H9 (cell line): ENCODE data around the gene MRM2. TPM values are rescaled to one million over a fixed set of nuclear protein-coding genes. Genes with fewer than 3 reads are reported as not detected.

Experiments
- DNase-seq: peaks from one replicate; pipeline ENCODE4 v3.0.0-alpha.2; 2017
- H2AFZ ChIP-seq: one replicate; pipeline ENCODE4 v1.6.1; 2013; ENCODE audit warnings: mild to moderate bottlenecking, low read length, control low read depth, moderate library complexity
- H2AK5ac ChIP-seq: 2 replicates; pipeline ENCODE4 v1.6.1; 2013; ENCODE audit warnings: low read length, control low read depth, mixed read lengths; ENCODE audit not compliant: insufficient read length
- H2BK120ac ChIP-seq: one replicate; pipeline ENCODE4 v1.6.1; 2013; ENCODE audit warnings: low read depth, mild to moderate bottlenecking, low read length, control low read depth, inconsistent platforms; ENCODE audit not compliant: poor library complexity, severe bottlenecking
- H2BK12ac ChIP-seq: 2 replicates; pipeline ENCODE4 v1.6.1; 2013; ENCODE audit warnings: low read length, control low read depth, mixed read lengths, low read depth; ENCODE audit not compliant: insufficient read length
- H2BK15ac ChIP-seq: 2 replicates; pipeline ENCODE4 v1.6.1; 2013; ENCODE audit warnings: low read depth, low read length, control low read depth
- H2BK20ac ChIP-seq: one replicate; pipeline ENCODE4 v1.6.1; 2013; ENCODE audit warnings: low read depth, mild to moderate bottlenecking, low read length, control low read depth, inconsistent platforms; ENCODE audit not compliant: poor library complexity, severe bottlenecking
- H2BK5ac ChIP-seq: 2 replicates; pipeline ENCODE4 v1.6.1; 2013; ENCODE audit warnings: low read length, control low read depth, mixed read lengths; ENCODE audit not compliant: insufficient read length
- H3K14ac ChIP-seq: 2 replicates; pipeline ENCODE4 v1.6.1; 2013; ENCODE audit warnings: low read length, control low read depth; ENCODE audit not compliant: insufficient read depth
- H3K18ac ChIP-seq: 2 replicates; pipeline ENCODE4 v1.6.1; 2013; ENCODE audit warnings: low read depth, mild to moderate bottlenecking, mixed read lengths, low read length, control low read depth; ENCODE audit not compliant: insufficient read length
- H3K23ac ChIP-seq: 2 replicates; pipeline ENCODE4 v1.6.1; 2013; ENCODE audit warnings: low read length, control low read depth, mixed read lengths, low read depth; ENCODE audit not compliant: insufficient read length
- H3K23me2 ChIP-seq: 2 replicates; pipeline ENCODE4 v1.6.1; 2013; ENCODE audit warnings: low read depth, mild to moderate bottlenecking, mixed read lengths, low read length, control low read depth; ENCODE audit not compliant: insufficient read length, poor library complexity, severe bottlenecking
- H3K27ac ChIP-seq: 2 replicates; pipeline ENCODE4 v1.5.1; 2013; ENCODE audit warnings: low read length, control low read depth, mixed read lengths, low read depth; ENCODE audit not compliant: insufficient read length
- H3K27me3 ChIP-seq: 2 replicates; pipeline ENCODE4 v1.6.1; 2013; ENCODE audit warnings: low read length, control low read depth, inconsistent platforms; ENCODE audit not compliant: insufficient read depth
- H3K4ac ChIP-seq: 2 replicates; pipeline ENCODE4 v1.6.1; 2013; ENCODE audit warnings: low read depth, mild to moderate bottlenecking, control low read depth, inconsistent platforms, low read length, moderate library complexity
- H3K4me1 ChIP-seq: 2 replicates; pipeline ENCODE4 v1.6.1; 2013; ENCODE audit warnings: low read length, control low read depth, inconsistent platforms; ENCODE audit not compliant: insufficient read depth
- H3K4me2 ChIP-seq: 2 replicates; pipeline ENCODE4 v1.6.1; 2013; ENCODE audit warnings: low read length, control low read depth, mixed read lengths; ENCODE audit not compliant: insufficient read length, insufficient read depth
- H3K56ac ChIP-seq: 2 replicates; pipeline ENCODE4 v1.6.1; 2013; ENCODE audit warnings: low read depth, mild to moderate bottlenecking, mixed read lengths, low read length, control low read depth; ENCODE audit not compliant: insufficient read length
- H3K79me1 ChIP-seq: 2 replicates; pipeline ENCODE4 v1.6.1; 2013; ENCODE audit warnings: low read depth, mild to moderate bottlenecking, moderate library complexity, low read length, control low read depth, inconsistent platforms; ENCODE audit not compliant: insufficient read depth, poor library complexity, severe bottlenecking
- H3K79me2 ChIP-seq: 2 replicates; pipeline ENCODE4 v1.6.1; 2013; ENCODE audit warnings: low read length, control low read depth, inconsistent platforms; ENCODE audit not compliant: insufficient read depth
- H3K9ac ChIP-seq: 2 replicates; pipeline ENCODE4 v1.6.1; 2013; ENCODE audit warnings: low read length, control low read depth, mixed read lengths; ENCODE audit not compliant: insufficient read length; ENCODE audit errors: extremely low read depth
- H3K9me3 ChIP-seq: one replicate; pipeline ENCODE4 v1.6.1; 2013; ENCODE audit warnings: low read depth, low read length, inconsistent platforms; ENCODE audit not compliant: control insufficient read depth
- H3T11ph ChIP-seq: one replicate; pipeline ENCODE4 v1.6.1; 2013; ENCODE audit warnings: mild to moderate bottlenecking, low read length, control low read depth, inconsistent platforms
- H4K20me1 ChIP-seq: one replicate; pipeline ENCODE4 v1.6.1; 2013; ENCODE audit not compliant: control insufficient read depth, insufficient read length, insufficient read depth
- H4K5ac ChIP-seq: 2 replicates; pipeline ENCODE4 v1.6.1; 2013; ENCODE audit warnings: low read depth, mild to moderate bottlenecking, mixed read lengths, low read length, control low read depth; ENCODE audit not compliant: insufficient read length
- H4K8ac ChIP-seq: replicated peaks from 2 replicates; pipeline ENCODE4 v1.6.1; 2013; ENCODE audit warnings: low read length, control low read depth, mixed read lengths, low read depth; ENCODE audit not compliant: insufficient read length
- H4K91ac ChIP-seq: 2 replicates; pipeline ENCODE4 v1.6.1; 2013; ENCODE audit warnings: low read depth, mild to moderate bottlenecking, moderate library complexity, mixed read lengths, low read length, control low read depth; ENCODE audit not compliant: insufficient read length
- H3K27ac Mint-ChIP-seq, 3 experiments: 2 replicates in 2 of 3; 3 replicates in 1 of 3; pipeline ENCODE4 v1.8.0; 2020 to 2021; ENCODE audit warnings: mixed read lengths in 3 of 3, mild to moderate bottlenecking in 1 of 3, moderate library complexity in 1 of 3
- H3K27me3 Mint-ChIP-seq: 2 replicates; pipeline ENCODE4 v1.8.0; 2021; ENCODE audit warnings: low read depth, mild to moderate bottlenecking, moderate library complexity, mixed read lengths
- H3K36me3 Mint-ChIP-seq, 3 experiments: 2 replicates in 2 of 3; 3 replicates in 1 of 3; pipeline ENCODE4 v1.8.0; 2020 to 2021; ENCODE audit warnings: low read depth in 3 of 3, mixed read lengths in 3 of 3; ENCODE audit not compliant: insufficient read depth in 1 of 3
- H3K4me1 Mint-ChIP-seq, 2 experiments: 2 replicates each; pipeline ENCODE4 v1.8.0; 2020; ENCODE audit warnings: mixed read lengths in 2 of 2
- H3K4me3 Mint-ChIP-seq, 2 experiments: 2 replicates in 1 of 2; 3 replicates in 1 of 2; pipeline ENCODE4 v1.8.0; 2020 to 2021; ENCODE audit warnings: mild to moderate bottlenecking in 2 of 2, mixed read lengths in 2 of 2, moderate library complexity in 1 of 2
- H3K9me3 Mint-ChIP-seq, 2 experiments: 2 replicates in 1 of 2; 3 replicates in 1 of 2; pipeline ENCODE4 v1.8.0; 2020; ENCODE audit warnings: mild to moderate bottlenecking in 2 of 2, mixed read lengths in 2 of 2, moderate library complexity in 1 of 2
- CTCF ChIP-seq: fragments of 200-600 bp; sonication (generic); conservative IDR thresholded peaks from 3 replicates; pipeline ENCODE4 v1.8.0; 2021; ENCODE audit warnings: antibody characterized with exemption, mild to moderate bottlenecking
- WGBS: extraction: QIAGEN DNeasy Blood & Tissue Kit; methylation state at CpG from one replicate; pipeline ENCODE4 v1.1.7; 2013; ENCODE audit warnings: missing lambda C conversion rate, low lambda C conversion rate, mixed read lengths; ENCODE audit not compliant: insufficient read length; ENCODE audit errors: extremely low coverage; 5-methylcytosine and 5-hydroxymethylcytosine counted together
- total RNA-seq: library from RNA; stranded (reverse); gene quantifications from 2 replicates; pipeline ENCODE4 v1.2.1, GENCODE V29; 2021

MRM2 gene
- total RNA-seq, 1 experiment from 2014 or later, result 59.0 TPM

GRCh38 chr7:2289111-2289586, 47.1 kb upstream of the MRM2 start:
- Mint-ChIP-seq H3K36me3 (no peaks in the 10 kb centered on the region; a peak in 3 of 7 replicates), H3K4me3 (no peak overlapping the region), H3K27me3 (no peaks in the 10 kb centered on the region), H3K4me1 (no peaks in the 10 kb centered on the region), H3K9me3 (no peaks in the 10 kb centered on the region), H3K27ac (peak overlapping the region in 1 of 3 experiments; percentile 14; a peak in 2 of 7 replicates)
- H3K9ac ChIP-seq, result no peak overlapping the region
- H2BK120ac ChIP-seq, result no peak overlapping the region
- H2AFZ ChIP-seq, result no peak overlapping the region
- no peaks in the 10 kb centered on the region for H4K20me1 ChIP-seq
- DNase-seq, result no peak
- TF ChIP-seq CTCF, result no peak
- no peaks in the 10 kb centered on the region for H3K4me1 ChIP-seq
- no peaks in the 10 kb centered on the region for H3K79me1 ChIP-seq
- H2AK5ac ChIP-seq, result no peak overlapping the region
- no peak overlapping the region for H2BK15ac ChIP-seq
- H3K23me2 ChIP-seq, result no peaks in the 10 kb centered on the region
- no peak overlapping the region for H4K8ac ChIP-seq
- H4K5ac ChIP-seq, result no peak overlapping the region
- no peak overlapping the region for H2BK20ac ChIP-seq
- H3K14ac ChIP-seq, result no peak overlapping the region
- H3K4me2 ChIP-seq, result no peak overlapping the region
- no peak overlapping the region for H3T11ph ChIP-seq
- no peaks in the 10 kb centered on the region; the same call in 1 of the 2 replicates for H3K79me2 ChIP-seq
- H3K56ac ChIP-seq, result no peak overlapping the region
- H4K91ac ChIP-seq, result no peak overlapping the region
- H3K9me3 ChIP-seq, result no peaks in the 10 kb centered on the region
- no peak overlapping the region for H3K18ac ChIP-seq
- no CpG with 5 or more reads among the region's 20 CpGs for WGBS
- H3K27me3 ChIP-seq, result no peaks in the 10 kb centered on the region
- H3K23ac ChIP-seq, result no peak overlapping the region
- no peak overlapping the region for H2BK5ac ChIP-seq
- no peak overlapping the region for H2BK12ac ChIP-seq
- no peak overlapping the region for H3K27ac ChIP-seq
- H3K4ac ChIP-seq, result no peak overlapping the region
